K562 (cell line): ENCODE data around the gene REEP6. TPM values are rescaled to one million over a fixed set of nuclear protein-coding genes. Genes with fewer than 3 reads are reported as not detected.
A peak's percentile ranks its signal among the peaks of the same experiment; 100 is the strongest.

Source experiments
- ASH1L ChIP-seq: fragments of 450-650 bp; IDR thresholded peaks from 2 replicates; pipeline ENCODE4 v1.6.1; 2018; ENCODE audit warnings: borderline replicate concordance, mild to moderate bottlenecking, low read depth; ENCODE audit not compliant: partially characterized antibody
- FOXJ2 ChIP-seq: fragments of 200-800 bp; sonication (Bioruptor generic); IDR thresholded peaks from 2 replicates; pipeline ENCODE4 v1.6.1; 2016; ENCODE audit warnings: missing genetic modification characterization, missing compliant biosample characterization
- RFX5 ChIP-seq: IDR thresholded peaks from 2 replicates; pipeline ENCODE4 v1.6.1; 2011; ENCODE audit warnings: low read depth, mild to moderate bottlenecking, improper control_type of control experiment, low read length
- SRSF7 ChIP-seq: fragments of 200-400 bp; formaldehyde crosslinking; optimal IDR thresholded peaks from 2 replicates; pipeline ENCODE3; 2017; ENCODE audit warnings: mild to moderate bottlenecking, low read depth, low read length
- USF2 ChIP-seq: sonication (generic); formaldehyde crosslinking; IDR thresholded peaks from 2 replicates; pipeline ENCODE4 v1.5.0; 2020; ENCODE audit warnings: missing genetic modification reagents
- ZFX ChIP-seq: sonication (generic); formaldehyde crosslinking; IDR thresholded peaks from 2 replicates; pipeline ENCODE4 v1.8.0; 2022; ENCODE audit warnings: mild to moderate bottlenecking, missing genetic modification reagents, moderate library complexity
- ZNF263 ChIP-seq: sonication (generic); formaldehyde crosslinking; IDR thresholded peaks from 2 replicates; pipeline ENCODE4 v1.8.0; 2022; ENCODE audit warnings: mild to moderate bottlenecking, missing genetic modification reagents, borderline replicate concordance
- ZNF282 ChIP-seq: sonication (generic); formaldehyde crosslinking; IDR thresholded peaks from 2 replicates; pipeline ENCODE4 v1.8.1; 2023; ENCODE audit warnings: missing genetic modification reagents
- ZNF740 ChIP-seq, 3 experiments: fragments of 200-800 bp in 1 of 3; sonication (Bioruptor generic) in 1 of 3; sonication (generic) in 1 of 3; formaldehyde crosslinking in 1 of 3; IDR thresholded peaks; 2 replicates each; pipeline versions ENCODE4 v1.6.1 to v1.8.0; 2016 to 2022; ENCODE audit warnings: mild to moderate bottlenecking in 2 of 3, missing compliant biosample characterization in 2 of 3, missing genetic modification characterization in 2 of 3, missing genetic modification reagents in 1 of 3
- polyA plus RNA-seq, 8 experiments: library from polyadenylated mRNA; depleted of rRNA in 4 of 8; stranded (reverse) in 5 of 8; unstranded in 3 of 8; fragments of >200 nt; fragmentation: Nextera tagmentation in 2 of 8; fragmentation: Illumina TruSeq in 1 of 8; extraction: Ambion mirVana in 2 of 8; extraction: Trizol in 1 of 8; gene quantifications; 2 replicates each; pipeline versions ENCODE4 v1.2.1 to v1.2.3, GENCODE V29; 2011 to 2014; ENCODE audit warnings: inconsistent platforms in 1 of 8, missing spikeins in 1 of 8
- total RNA-seq, 7 experiments: library from RNA; depleted of rRNA in 6 of 7; stranded (reverse); fragments of >200 nt in 6 of 7; fragmentation: Illumina TruSeq in 2 of 7; extraction: Trizol in 2 of 7; gene quantifications; 2 replicates each; pipeline versions ENCODE4 v1.2.1 to v1.2.3, GENCODE V29; 2011 to 2021; ENCODE audit warnings: low replicate concordance in 1 of 7

Gene REEP6
- total and polyA plus RNA-seq, 9 of the 15 experiments (the other 6 are each of a cell fraction or from before 2014, with no cell fraction given) = 1.2 to 64.2 (median 12.7) TPM

GRCh38 chr19:1501200-1501595 is 10.2 kb downstream of the REEP6 start (continued):
- TF ChIP-seq ZNF740 (CRISPR knock-in tag; IDR thresholded peaks at IDR 0.05) (0 out of 2 replicates have a peak, but pooled peaks have one; percentile 10), ZNF740 (tag; IDR thresholded peaks at IDR 0.05) (no peak), ZNF263 (CRISPR knock-in tag) (peak; percentile 46; the same call in 1 of the 2 replicates), ZFX (CRISPR knock-in tag) (peak; percentile 10; the same call in 1 of the 2 replicates), USF2 (no peak), FOXJ2 (no peak), RFX5 (no peak), SRSF7 (no peak), ZNF282 (CRISPR knock-in tag) (no peak), ASH1L (no peak)
